Stomach smooth muscle (tissue), 2 donors: ENCODE measurements around the gene CTNND2.
"Not testable (repeated sequence)": the region's sequence is repeated elsewhere in the genome, so short reads cannot be mapped to it uniquely, and the experiment has no call there.

Experiments
- H3K27ac ChIP-seq: one replicate; pipeline ENCODE4 v1.7.0; 2013; ENCODE audit warnings: mild to moderate bottlenecking, low read length, inconsistent platforms
- H3K27me3 ChIP-seq, 2 donors: one replicate each; pipeline ENCODE4 v1.7.0; 2013; ENCODE audit warnings: low read length in 2 of 2; ENCODE audit not compliant: insufficient read depth in 2 of 2, control insufficient read depth in 1 of 2
- H3K36me3 ChIP-seq, 2 donors: one replicate each; pipeline ENCODE4 v1.7.0; 2013; ENCODE audit warnings: low read length in 2 of 2; ENCODE audit not compliant: control insufficient read depth in 2 of 2, insufficient read depth in 2 of 2
- H3K4me1 ChIP-seq: one replicate; pipeline ENCODE4 v1.7.0; 2013; ENCODE audit warnings: low read length; ENCODE audit not compliant: control insufficient read depth, insufficient read depth
- H3K4me3 ChIP-seq, 2 donors: one replicate each; pipeline ENCODE4 v1.7.0; 2013; ENCODE audit warnings: low read length in 2 of 2
- H3K9ac ChIP-seq, 2 donors: one replicate each; pipeline ENCODE4 v1.7.0; 2013; ENCODE audit warnings: low read length in 2 of 2, mild to moderate bottlenecking in 1 of 2
- H3K9me3 ChIP-seq, 2 donors: one replicate each; pipeline ENCODE4 v1.7.0; 2013; ENCODE audit warnings: low read length in 2 of 2; ENCODE audit not compliant: control insufficient read depth in 2 of 2
- donor health status: healthy.
- donor health status: Pancreatic carcinoma.

The CTNND2 gene

GRCh38 chr5:11873587-11873986, 30.7 kb downstream of the CTNND2 start:
- H3K27me3 ChIP-seq = no peaks in the 10 kb centered on the region
- no peaks in the 10 kb centered on the region for H3K9me3 ChIP-seq
- no peaks in the 10 kb centered on the region for H3K36me3 ChIP-seq
- H3K4me1 ChIP-seq = no peaks in the 10 kb centered on the region
- no peak overlapping the region for H3K27ac ChIP-seq
- no peak overlapping the region for H3K9ac ChIP-seq
- H3K4me3 ChIP-seq = no peak overlapping the region

DNA sequence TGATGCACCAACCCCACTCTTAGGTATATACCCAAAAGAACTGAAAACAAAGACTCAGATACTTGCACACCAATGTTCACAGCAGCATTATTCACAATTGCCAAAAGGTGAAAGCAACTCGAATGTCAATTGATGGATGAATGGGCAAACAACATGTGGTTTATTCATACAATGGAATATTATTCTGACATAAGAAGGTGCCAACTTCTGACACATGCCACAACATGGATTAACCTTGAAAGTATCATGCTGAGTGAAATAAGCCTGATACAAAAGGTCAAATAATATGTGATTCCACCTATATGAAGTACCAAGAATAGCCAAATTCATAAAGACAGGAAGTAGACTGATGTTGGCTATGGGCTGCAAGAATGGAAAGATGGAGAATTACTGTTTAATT, 35.0 kb downstream of the CTNND2 start:
- H3K4me3 ChIP-seq = no peak overlapping the region

DNA sequence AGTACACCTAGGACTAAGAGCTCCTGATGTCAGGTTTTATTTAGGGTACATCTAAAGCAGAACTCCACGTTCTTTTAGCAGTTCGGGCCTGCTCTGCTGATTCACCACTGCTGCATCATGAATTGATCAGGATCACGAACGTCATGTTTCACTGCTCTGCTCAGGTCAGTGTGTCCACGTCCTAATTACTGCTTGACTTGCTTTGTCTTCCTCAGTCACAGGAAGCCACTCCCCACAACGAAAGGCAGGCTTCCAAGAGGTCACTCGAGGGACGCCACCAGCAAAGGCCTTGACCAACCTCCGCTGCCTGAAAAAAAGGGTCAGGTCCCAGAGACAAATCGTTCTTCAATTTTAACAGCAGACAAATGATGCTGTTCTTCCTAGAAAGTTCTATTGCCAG, 40.3 kb downstream of the CTNND2 start:
- no peak overlapping the region for H3K27ac ChIP-seq
- H3K4me1 ChIP-seq = no peaks in the 10 kb centered on the region
- H3K4me3 ChIP-seq = no peak overlapping the region
- H3K9ac ChIP-seq = no peak overlapping the region
- H3K9me3 ChIP-seq = no peaks in the 10 kb centered on the region
- peaks cover 0 to 2% of the 10 kb centered on the region in 2 donors for H3K27me3 ChIP-seq
- no peaks in the 10 kb centered on the region for H3K36me3 ChIP-seq

More for the DNA sequence above, 35.0 kb downstream of the CTNND2 start:
- Histone ChIP-seq H3K9ac (no peak overlapping the region), H3K27ac (no peak overlapping the region), H3K27me3 (peaks cover 0 to 2% of the 10 kb centered on the region in 2 donors), H3K4me1 (no peaks in the 10 kb centered on the region), H3K36me3 (no peaks in the 10 kb centered on the region), H3K9me3 (no peaks in the 10 kb centered on the region)

- H3K36me3 ChIP-seq = no peaks in the 10 kb centered on the region
- H3K27me3 ChIP-seq = no peaks in the 10 kb centered on the region
- H3K9ac ChIP-seq = no peak overlapping the region
- no peaks in the 10 kb centered on the region for H3K4me1 ChIP-seq
- no peak overlapping the region for H3K4me3 ChIP-seq
- no peaks in the 10 kb centered on the region for H3K9me3 ChIP-seq
- no peak overlapping the region for H3K27ac ChIP-seq
Measured at GRCh38 chr5:11857391-11857790, 46.9 kb downstream of the CTNND2 start.

- H3K4me3 ChIP-seq = no peak overlapping the region
- H3K36me3 ChIP-seq = no peaks in the 10 kb centered on the region
- no peaks in the 10 kb centered on the region for H3K27me3 ChIP-seq
- no peaks in the 10 kb centered on the region for H3K9me3 ChIP-seq
- H3K27ac ChIP-seq = no peak overlapping the region
- H3K9ac ChIP-seq = no peak overlapping the region
- H3K4me1 ChIP-seq = no peaks in the 10 kb centered on the region
Measured at GRCh38 chr5:11854936-11855335, 49.3 kb downstream of the CTNND2 start.

GRCh38 chr5:11853796-11854195, 50.5 kb downstream of the CTNND2 start:
- H3K9ac ChIP-seq = no peak overlapping the region
- no peaks in the 10 kb centered on the region for H3K4me1 ChIP-seq
- H3K27me3 ChIP-seq = no peaks in the 10 kb centered on the region
- H3K9me3 ChIP-seq = no peaks in the 10 kb centered on the region
- no peak overlapping the region for H3K4me3 ChIP-seq
- no peak overlapping the region for H3K27ac ChIP-seq
- no peaks in the 10 kb centered on the region for H3K36me3 ChIP-seq

GRCh38 chr5:11853140-11853539, 51.1 kb downstream of the CTNND2 start:
- Histone ChIP-seq H3K27ac (no peak overlapping the region), H3K9me3 (no peaks in the 10 kb centered on the region), H3K27me3 (no peaks in the 10 kb centered on the region), H3K36me3 (no peaks in the 10 kb centered on the region), H3K9ac (no peak overlapping the region), H3K4me1 (no peaks in the 10 kb centered on the region), H3K4me3 (no peak overlapping the region)

DNA sequence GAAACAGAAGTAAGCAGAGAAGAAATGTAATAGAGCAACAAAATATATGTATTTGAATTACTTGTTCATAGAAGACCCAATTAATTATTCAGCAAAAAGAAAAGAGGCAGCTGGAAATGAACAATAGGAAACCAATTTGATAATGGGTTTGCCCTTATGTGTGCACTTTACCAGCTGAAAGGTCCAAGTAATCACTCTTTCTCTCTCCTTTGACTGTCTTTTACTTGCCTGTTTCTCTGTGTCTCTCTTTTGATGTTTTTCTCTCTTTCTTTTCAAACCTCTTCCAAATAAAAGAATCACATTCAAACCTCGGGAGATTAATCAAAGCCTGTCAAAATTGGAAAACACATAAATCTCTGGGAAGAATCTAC, 51.5 kb downstream of the CTNND2 start:
- H3K27me3 ChIP-seq = no peaks in the 10 kb centered on the region

GRCh38 chr5:11851965-11852716, 52.1 kb downstream of the CTNND2 start:
- Histone ChIP-seq H3K9ac (no peak overlapping the region), H3K4me1 (no peaks in the 10 kb centered on the region), H3K27me3 (no peaks in the 10 kb centered on the region), H3K27ac (no peak overlapping the region), H3K9me3 (no peaks in the 10 kb centered on the region), H3K4me3 (no peak overlapping the region), H3K36me3 (no peaks in the 10 kb centered on the region)

More for the DNA sequence above, 51.5 kb downstream of the CTNND2 start:
- Histone ChIP-seq H3K9ac (no peak overlapping the region), H3K27ac (no peak overlapping the region), H3K9me3 (no peaks in the 10 kb centered on the region), H3K4me1 (no peaks in the 10 kb centered on the region), H3K4me3 (no peak overlapping the region), H3K36me3 (no peaks in the 10 kb centered on the region)

DNA sequence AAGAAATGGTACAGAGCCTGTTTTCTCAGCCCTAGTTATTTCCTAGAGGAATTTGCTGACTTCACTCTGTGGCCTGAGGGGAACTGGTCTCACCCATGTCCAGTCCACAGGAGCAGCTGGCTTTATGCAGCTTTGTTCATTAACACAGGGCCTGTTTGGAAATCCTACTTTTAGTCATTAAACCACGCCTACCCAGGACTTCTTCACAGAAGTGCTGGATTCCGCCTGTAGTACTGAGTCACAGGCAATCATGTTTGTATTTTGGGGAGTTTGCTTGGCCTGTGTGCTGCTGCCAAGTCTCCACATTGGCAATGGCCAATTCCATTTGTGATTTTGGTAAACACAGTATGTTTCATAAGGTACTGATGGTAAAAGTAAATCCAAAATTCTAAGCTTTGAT, 52.8 kb downstream of the CTNND2 start:
- no peaks in the 10 kb centered on the region for H3K9me3 ChIP-seq
- no peak overlapping the region for H3K4me3 ChIP-seq
- H3K36me3 ChIP-seq = no peaks in the 10 kb centered on the region
- H3K27ac ChIP-seq = no peak overlapping the region
- H3K9ac ChIP-seq = no peak overlapping the region
- no peaks in the 10 kb centered on the region for H3K27me3 ChIP-seq
- no peaks in the 10 kb centered on the region for H3K4me1 ChIP-seq

DNA sequence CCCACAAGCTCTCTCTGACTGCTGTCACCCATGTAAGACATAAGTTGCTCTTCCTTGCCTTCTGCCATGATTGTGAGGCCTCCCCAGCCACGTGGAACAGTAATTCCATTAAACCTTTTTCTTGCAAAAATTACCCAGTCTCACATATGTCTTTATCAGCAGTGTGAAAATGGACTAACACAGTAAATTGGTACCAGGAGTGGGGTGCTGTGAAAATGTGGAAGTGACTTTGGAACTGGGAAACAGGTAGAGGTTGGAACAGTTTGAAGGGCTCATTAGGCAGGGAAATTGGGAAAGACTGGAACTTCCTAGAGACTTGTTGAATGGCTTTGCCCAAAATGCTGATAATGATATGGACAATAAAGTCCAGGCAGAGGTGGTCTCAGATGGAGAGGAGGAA, 75.7 kb downstream of the CTNND2 start:
- H3K4me1 ChIP-seq, H3K9me3 ChIP-seq, H3K27me3 ChIP-seq, H3K9ac ChIP-seq, H3K4me3 ChIP-seq, H3K27ac ChIP-seq, H3K36me3 ChIP-seq: not testable (repeated sequence)
